Islet precursor cell (in vitro differentiated cells): ENCODE data around the gene EXTL2.
"Not testable (repeated sequence)": the region's sequence is repeated elsewhere in the genome, so short reads cannot be mapped to it uniquely, and the experiment has no call there.

Experiments used
- DNase-seq: peaks from one replicate; pipeline ENCODE4 v3.0.0-alpha.2; 2018

EXTL2 gene, protein sequence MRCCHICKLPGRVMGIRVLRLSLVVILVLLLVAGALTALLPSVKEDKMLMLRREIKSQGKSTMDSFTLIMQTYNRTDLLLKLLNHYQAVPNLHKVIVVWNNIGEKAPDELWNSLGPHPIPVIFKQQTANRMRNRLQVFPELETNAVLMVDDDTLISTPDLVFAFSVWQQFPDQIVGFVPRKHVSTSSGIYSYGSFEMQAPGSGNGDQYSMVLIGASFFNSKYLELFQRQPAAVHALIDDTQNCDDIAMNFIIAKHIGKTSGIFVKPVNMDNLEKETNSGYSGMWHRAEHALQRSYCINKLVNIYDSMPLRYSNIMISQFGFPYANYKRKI

DNA sequence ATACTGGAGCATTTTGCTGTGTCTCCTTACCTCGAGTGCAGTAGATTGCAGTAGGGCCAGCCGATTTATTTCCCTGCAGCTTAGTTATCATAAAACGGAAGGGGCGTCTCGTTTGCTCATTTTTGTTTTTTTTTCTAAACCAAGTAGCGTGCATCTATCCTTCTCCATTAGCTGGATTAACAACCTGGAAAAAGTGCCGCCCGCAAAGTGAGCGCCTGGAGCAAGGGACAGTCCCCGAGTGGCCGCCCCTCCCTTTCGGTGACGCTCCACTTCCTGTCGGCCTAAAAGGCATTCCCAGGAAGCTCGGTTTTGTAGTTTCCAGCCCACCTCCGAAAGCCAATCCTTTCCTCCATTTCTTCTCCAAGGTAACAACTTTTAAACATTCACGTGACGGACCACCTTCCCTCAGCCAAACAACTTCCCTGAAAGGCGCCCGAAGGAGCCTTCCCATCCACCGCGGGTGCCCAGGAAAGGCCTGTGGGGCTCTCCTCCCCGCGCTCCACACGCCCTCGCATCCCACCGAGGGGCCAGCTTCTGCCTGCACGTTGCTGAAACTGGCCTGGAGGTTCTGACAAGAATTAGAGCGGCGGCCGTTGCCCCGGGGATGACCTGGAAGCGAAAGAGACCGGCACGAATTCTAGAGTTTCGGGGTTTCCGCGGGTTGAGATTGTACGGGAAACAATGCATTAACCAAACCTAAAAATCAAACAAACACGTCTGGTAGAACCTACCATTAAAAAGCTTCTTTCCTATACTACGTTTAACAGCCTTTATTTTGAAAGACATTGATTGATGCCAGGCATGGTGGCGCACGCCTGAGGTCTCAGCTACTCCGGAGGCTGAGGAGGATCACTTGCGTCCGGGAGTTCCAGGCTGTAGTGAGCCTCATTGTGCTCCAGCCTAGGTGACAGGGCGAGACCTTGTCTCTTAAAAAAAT, at the start of gene EXTL2:
Gene EXTL2, minus strand, starts transcription at position 240 of the 937 bp plus-strand sequence. CDS start 6,085 bp downstream, outside the sequence.
- peak; percentile 97 for DNase-seq

DNA sequence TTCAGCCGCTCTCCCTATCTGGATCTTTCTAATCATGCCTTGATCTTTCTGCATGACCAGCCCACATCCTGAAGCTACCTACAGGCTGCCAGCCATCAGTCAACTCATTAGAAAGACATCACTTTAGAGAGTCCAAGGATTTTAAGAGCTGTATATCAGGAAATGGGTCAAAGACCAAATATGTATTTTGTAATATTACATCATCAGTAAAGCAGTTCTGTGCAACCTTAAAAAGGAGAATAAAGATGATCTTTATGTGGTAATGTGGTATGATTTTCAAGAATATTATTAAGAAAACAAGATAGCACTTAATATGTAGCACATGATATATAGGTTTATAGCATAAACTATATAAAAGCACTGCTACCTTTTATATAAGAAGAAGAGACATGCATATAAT, 48.9 kb upstream of the EXTL2 start:
- no peak for DNase-seq

DNA sequence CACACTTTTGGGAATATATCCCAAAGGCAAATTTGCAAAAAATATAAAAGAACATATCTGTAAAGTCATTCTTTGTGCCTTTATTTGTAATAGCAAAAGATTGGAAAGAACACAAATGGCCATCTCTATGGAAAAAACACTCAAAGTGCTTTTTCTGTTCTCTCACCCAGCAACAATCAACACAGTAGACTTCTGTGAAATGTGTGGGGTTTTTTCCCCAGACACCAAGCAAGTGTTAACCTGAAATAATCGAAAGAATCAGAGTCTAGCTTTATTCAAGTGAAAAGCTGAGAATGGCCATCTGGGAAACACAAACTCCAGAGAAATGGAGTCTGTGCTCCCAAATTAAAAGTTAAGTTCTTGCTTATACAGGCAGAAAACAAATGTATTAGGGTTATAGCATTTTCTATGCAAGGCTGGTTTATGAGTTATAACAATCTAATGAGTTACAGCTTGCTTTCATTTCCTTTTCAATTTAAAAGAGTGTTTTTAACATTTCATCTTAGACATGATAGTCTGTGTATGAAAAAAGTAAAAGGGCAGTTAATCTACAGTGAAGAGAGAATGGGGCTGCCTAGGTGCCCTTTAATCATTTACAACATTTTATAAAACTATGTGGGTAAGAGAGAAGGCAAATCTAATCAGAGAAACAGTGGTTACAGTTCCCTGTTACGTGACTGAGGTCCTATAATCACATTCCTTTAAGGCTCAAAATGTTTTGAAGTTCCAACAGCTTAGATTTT, 47.8 kb upstream of the EXTL2 start:
- DNase-seq = no peak

DNA sequence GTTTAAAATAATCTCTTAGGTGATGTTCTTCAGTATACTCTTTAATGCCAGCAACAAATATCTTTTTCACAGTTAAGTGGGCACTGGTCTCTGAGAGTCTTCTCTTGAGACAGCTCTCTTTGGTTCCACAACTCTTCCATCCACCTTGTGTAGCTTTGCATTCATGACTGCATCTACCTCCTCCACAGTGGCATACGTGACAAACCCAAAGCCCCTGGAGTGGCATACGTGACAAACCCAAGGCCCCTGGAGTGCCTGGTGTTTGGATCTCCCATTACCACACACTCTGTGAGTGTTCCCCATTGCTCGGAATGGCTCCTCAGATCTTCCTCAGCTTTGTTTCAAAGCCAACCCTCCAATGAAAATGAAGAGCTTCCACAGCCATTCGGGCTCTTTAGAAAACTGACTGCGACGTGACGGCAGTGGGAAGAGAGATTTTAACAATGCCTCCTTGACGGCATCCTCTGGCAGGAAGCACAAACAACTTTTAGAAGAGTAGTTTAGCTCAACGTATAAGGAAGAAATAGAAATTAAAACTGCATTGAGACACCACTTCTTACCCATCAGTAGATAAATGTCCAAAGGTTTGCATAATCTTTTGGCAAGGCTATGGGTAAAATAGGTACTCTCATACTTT, 47.1 kb upstream of the EXTL2 start:
- DNase-seq = no peak

DNA sequence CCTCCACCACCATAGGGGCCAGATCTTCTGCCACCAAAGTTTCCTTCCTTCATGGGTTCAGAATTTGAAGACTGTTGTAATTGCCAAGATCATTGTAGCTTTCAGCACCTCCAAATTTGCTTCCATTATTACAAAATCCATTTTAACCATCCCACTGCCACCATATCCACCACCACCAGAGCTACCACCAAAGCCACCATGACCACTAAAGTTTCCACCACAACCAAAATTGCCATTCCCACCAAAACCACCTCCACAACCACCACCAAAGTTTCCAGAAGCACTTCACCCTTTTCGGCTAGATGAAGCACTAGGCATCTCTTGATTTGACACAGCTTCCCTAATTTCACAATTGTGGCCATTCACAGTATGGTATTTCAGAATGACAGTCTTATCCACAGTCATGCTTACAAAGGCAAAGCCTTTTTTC, 46.5 kb upstream of the EXTL2 start:
- DNase-seq = no peak

DNA sequence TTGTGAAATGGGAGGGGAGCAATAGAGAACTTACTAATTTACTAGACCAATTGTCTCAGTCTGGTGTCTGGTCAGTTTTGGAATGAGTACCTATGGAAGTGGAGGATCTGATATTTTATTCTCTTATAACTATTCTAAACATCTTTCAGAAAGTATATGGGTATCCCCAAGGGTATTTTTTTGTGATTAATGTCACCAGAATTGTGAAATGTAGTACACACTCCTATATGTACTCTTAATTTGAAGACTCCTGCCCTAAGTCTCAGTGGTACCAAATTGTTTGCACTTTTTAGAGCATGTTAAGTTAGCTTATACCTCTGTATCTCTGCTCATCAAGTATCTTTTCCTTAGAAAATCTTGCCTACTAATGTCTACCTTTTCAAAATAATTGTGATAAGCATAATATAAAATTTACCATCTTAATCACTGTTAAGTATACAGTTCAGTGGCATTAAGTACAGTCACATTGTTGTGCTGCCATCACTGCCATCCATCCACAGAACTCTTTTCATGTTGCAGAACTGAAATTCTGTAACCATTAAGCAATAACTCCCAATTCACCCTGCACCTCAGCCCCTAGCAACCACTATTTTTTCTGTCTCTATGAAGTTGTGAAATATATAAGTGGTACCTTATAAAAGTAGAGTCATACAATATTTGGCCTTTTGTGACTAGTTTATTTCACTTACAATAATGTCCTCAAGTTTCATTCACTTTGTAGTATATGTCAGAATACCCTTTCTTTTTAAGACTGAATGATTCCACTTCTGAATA, 41.7 kb upstream of the EXTL2 start:
- no peak for DNase-seq

DNA sequence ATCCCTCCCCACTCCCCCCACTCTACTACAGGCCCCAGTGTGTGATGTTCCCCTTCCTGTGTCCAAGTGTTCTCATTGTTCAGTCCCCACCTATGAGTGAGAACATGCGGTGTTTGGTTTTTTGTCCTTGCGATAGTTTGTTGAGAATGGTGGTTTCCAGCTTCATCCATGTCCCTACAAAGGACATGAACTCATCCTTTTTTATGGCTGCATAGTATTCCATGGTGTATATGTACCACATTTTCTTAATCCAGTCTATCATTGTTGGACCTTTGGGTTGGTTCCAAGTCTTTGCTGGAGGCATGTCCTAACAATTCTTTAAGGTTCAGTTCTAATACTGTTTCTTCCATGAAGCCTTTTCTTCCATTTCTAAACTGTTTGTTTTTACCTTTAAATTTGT, 38.9 kb upstream of the EXTL2 start:
- not testable (repeated sequence) for DNase-seq

DNA sequence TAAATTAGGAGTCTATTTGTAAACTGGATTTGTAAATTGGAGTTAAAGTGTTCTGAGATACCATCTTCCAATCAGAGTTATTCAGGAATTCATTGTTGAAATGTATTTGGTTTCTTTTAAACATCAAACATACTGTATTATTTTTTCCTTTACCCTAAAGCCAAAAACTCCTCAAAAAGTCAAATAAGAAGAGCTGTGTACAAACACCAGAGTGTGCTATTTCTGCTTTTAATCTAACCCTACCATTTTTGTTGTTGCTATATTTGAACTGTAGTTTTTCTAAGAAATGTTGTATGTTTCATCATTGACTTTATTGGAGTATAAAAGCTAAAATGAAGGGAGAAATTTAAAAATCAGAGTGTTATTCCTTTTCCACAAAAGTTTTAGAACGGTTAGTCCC, 37.1 kb upstream of the EXTL2 start:
- DNase-seq = no peak

DNA sequence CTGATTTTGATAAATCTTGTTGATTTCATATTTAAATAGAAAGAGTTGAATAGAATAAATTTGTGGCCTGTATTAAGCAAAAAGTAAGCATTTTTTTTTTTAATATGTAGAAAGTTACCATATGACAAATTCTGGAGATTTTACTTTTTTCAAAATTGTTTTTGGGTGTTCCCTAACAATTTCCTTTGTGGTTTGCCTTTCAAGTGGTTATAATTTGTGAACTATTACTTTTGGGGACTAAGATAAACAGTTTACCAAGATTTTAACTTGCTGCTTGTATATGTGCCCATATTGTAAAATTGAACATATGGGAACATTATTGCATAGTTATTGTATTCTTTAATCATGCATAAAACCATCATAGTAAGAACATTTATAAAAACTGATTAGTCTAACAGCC, 35.9 kb upstream of the EXTL2 start:
- no peak for DNase-seq

DNA sequence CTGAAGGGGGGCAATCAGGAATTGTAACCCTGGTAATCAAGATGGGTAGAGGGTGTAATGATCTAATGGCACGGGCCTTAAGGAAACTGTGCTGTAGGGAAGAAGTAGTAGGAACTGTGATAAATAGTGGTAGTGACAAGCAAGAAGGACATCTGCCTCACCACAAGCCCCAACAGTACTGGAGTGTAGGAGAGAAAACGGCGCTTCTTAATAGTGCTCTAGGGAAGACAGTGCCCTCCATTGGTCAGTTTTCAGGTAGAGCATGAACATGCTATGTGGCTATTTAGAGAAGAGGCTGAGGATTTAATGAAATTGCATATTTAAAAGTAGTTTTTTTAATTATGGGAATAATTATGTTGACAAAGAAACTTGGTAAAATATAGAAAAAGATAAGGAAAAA, 33.5 kb upstream of the EXTL2 start:
- DNase-seq = no peak

DNA sequence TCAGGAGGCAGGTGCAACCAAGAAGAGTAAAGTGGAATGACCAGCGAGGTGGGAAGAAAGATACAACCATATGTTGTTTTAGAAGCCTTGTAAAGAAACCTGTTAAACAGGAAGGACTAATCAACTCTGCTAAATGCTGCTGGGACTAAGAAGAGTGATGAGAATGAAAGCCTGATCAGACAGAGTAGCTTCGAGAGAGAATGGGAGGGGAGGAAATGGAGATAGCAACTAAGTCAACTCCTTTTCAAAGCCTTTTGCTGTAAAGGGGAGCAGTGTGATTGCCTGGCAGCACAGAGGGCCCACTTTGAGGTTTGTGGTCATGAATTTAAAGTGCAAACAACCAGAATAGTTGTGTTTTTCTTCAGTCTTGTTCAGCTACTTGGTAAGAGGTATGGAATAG, 32.6 kb upstream of the EXTL2 start:
- DNase-seq = no peak

DNA sequence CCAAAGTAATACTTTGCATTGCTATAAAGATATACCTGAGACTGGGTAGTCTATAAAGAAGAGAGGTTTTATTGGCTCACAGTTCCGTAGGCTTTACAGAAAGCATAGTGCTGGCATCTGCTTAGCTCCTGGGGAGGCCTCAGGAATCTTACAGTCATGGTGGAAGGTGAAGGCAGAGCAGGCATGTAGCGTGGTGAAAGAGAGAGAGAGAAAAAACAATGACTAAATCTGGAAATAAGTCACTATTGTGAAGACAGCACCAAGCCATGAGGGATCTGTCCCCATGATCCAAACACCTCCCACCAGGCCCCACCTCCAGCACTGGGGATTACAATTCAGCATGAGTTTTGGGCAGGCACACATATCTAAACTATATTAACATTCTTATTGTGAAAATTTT, 31.6 kb upstream of the EXTL2 start:
- DNase-seq = no peak

DNA sequence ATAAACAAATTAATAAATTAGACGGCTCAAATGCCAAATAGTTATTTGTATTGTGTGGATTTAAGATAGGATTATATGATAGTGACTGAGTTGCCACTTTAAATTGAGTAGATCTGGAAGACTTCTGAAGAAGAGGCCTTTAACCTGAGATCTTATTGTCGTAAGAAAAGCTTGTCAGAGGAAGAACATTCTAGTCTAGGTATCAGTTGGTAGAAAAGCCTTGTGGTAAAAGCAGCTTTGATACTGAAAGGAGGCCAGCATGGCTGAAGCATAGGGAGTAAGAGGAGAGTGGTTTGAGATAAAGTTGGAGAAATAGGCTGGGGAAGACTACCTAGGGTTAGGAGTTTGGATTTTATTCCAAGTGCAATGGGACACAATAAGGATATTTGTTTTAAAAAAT, 30.3 kb upstream of the EXTL2 start:
- DNase-seq = no peak

DNA sequence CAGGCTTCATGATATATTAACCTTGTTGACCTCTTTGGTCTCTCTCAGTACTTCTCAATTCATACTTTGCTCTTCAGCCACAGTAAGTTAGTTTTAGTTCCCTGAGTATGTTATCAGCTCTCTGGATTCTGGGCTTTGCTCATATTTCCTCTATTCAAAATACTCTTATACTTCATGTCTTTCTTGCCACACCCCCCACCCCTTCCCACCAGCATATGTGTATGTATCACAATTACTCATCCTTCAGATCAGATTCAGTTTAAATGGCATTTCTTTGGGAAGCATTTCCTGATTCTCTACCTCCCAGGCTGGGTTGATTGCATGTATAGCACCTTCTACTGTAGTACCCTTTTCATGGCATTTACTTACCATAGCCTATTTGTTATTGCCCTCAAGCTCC, 29.6 kb upstream of the EXTL2 start:
- no peak for DNase-seq

DNA sequence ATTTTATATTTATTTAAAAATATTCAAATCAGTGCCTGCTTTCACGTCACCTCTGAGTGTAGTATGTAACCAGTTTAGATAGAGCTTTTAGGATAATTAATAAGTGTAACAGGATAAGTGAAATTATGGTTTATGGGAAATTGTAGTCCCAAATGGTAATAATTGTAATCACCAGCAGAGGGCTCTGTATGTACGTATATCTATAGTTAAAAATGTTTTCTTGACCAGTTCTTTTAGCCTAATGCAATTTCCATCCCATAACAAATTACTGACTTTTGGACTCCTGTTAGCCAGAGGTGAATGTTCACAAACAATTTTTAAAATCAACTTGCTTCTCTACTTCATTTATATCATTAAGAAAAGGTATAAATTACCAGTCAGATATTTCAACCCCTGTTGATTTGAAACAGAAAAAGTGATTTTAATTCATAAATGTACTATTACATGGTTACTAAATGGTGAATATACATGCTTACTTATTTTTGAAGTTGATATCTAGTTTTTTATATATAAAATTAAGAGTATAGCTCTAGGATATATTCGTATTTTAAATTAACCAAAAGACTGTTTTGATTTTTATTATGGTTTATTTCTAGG, 26.6 kb upstream of the EXTL2 start:
- no peak for DNase-seq

DNA sequence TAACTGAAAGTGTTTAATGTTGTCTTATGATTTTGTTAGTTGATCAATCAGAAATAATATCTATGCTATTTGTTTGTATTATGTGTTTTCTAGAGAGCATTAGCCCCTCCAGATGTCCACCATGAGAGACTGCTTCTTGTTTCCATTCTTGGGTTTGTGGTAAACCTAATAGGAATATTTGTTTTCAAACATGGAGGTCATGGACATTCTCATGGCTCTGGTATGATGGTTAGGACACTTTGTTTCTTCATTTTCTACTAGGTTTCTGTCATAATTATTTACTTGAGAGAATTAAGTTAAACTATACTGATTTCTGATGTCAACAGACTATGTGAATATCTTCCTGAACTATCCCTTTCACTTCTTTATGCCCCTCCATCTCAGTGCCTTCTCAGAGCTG, 17.4 kb upstream of the EXTL2 start:
- no peak for DNase-seq

DNA sequence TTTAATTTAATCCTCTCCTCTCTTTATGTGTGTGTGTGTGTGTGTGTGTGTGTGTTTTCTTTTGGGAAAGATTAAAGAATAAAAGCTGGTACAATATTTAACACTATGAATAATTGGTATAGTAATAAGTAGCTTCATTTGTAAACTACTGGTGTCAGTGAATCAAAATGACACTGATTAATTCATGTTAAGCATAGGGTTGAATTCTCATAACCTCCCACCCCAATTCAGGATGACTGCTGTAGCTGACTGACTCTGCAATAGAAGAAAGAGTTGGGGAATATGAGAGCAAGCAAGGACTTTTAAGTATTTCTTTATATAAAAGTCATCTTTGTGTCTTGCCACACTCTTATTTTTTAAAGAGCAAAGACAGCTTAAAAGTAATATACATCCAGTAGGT, 14.4 kb upstream of the EXTL2 start:
- DNase-seq = no peak

DNA sequence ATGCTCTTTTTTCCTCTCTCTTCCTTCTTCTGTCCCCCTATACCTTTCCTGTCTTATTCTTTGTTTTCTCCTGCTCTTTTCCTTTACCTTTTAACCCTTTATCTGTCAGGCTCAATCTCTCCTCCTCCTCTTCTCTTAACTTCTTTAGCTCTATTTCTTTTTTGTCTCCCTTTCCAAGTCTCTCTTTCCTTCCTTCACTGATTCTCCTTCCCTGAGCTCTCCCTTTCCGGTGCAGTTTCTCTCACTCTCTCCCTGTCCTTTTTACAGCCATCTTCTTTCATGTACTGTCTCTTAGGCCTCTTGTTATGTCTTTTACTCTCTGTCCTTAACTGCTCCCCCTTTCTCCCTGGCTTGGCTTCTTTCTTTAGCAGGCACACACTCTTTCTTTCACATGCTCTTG, 13.2 kb upstream of the EXTL2 start:
- DNase-seq = no peak

DNA sequence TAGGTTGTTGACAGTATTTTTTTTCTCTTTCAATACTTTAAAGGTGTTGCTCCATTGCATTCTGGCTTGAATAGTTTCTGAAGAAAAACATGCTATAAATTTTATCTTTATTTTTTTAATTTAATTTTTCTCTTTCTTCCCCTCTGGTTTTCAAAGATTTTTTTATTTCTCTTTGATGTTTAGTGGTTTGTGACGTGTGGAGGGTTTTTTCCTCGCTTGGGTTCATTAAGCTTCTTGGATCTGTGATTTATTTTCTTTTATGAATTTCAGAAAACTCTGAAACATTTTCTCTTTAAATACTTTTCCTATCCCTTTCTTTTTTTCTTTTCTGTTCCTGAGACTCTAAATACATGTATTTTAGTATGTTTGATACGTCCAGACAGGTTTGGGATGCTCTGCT, 10.5 kb upstream of the EXTL2 start:
- DNase-seq = no peak

DNA sequence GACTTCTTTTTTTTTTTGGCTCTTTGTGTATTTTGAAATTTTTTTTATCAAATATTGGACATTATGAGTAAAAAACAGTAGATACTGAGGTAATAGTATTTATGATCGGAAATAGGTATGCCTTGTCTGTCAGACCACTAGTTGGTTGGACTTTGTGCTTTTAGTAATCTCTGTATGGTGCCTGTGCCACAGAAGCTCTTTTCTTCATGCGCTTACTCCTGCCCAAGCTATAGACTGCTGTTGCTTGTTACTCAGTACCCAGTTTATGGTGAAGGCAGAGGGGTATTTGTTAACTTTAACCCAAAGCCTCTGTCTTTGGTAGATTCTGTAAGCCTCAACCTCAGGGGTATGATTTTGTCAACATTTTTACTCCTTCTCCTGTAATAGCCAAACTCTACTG, 9.9 kb upstream of the EXTL2 start:
- no peak for DNase-seq

DNA sequence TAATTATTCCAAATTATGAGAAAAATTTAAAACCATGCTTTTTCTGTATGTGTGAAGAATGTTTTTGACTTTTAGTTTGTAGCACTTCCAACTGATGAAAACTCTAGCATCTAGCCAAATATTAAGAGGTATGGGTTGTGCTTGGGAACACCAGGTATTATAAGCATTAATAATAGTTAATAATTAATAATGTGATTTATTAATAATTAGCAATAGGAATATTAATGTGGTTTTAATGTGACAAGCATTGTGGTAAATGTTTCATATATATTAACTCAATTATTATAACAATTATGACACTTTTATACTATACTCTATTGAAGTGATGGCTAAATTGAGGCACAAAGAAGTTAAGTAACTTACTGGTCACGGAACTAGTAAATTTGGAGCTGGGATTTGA, 9.1 kb upstream of the EXTL2 start:
- DNase-seq = no peak

DNA sequence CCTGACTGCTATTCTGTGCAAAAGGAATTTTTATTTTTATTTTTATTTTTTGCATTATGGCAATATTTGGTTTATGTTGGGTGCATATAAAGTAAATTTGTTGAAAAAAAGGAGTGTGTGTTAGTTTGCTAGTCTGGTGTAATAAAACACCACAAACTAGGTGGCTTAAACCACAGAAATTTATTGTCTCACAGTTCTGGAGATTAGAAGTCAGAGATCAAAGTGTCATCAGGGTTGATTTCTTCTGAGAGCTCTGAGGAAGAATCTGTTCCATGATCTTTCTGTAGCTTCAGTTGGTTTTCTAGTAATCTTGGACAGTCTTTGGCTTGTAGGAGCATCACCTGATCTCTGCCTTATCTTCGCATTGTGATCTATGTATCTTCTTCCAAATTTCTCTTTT, 7.7 kb upstream of the EXTL2 start:
- no peak for DNase-seq
